Epidermal melanocyte (primary cell): Measurements from ENCODE around the gene XAGE3.
"Not testable (repeated sequence)": the region's sequence is repeated elsewhere in the genome, so short reads cannot be mapped to it uniquely, and the experiment has no call there.

Source experiments
- DNase-seq: peaks from one replicate; pipeline ENCODE4 v3.0.0; 2011; ENCODE audit warnings: low spot score; ENCODE audit not compliant: insufficient read length

XAGE3 gene

DNA sequence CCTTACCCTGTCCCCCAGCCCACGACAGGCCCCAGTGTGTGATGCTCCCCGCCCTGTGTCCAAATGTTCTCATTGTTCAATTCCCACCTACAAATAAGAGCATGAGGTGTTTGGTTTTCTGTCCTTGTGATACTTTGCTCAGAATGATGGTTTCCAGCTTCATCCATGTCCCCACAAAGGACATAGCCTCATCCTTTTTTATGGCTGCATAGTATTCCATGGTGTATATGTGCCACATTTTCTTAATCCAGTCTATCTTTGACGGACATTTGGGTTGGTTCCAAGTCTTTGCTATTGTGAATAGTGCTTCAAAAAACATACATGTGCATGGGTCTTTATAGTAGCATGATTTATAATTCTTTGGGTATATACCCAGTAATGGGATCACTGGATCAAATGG lies 24.3 kb downstream of the XAGE3 start:
- not testable (repeated sequence) for DNase-seq

DNA sequence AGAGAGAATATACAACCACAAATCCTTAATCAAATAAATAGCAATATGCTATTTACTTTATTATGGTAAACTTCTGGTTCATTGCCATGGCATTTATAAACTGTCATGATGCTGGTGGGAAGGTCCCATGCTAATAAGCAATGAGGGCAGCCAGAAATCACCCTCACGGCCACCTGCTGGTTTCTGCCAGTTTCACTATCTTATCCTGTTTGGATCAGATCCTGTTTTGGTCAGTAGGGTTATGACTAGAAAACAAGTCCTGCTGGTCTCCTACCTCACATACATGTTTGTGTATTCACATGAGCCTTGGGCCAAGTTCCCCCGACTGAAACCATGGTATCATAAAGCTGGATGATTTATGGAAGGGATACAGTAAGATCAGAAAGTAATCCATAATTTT lies 28.7 kb downstream of the XAGE3 start:
- no peak for DNase-seq

DNA sequence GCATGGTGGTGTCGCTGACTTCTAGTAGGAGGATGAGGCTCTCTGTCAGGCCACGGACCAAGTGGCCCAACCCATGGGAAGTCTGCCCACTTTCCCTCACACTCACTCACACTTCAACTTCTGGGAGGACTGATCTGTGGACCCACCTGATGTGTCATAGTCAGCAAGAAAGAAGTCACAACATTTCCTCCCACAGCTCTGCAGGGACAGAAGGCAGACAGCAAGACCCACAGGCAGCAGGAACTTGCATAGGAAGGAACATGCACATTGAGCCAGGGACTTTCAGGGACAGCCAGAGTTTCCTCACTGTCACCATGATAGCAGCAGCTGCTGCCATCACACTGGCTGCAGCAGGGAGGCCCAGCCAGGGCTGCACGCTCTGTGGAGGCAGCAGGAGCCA lies 37.3 kb downstream of the XAGE3 start:
- DNase-seq: no peak

DNA sequence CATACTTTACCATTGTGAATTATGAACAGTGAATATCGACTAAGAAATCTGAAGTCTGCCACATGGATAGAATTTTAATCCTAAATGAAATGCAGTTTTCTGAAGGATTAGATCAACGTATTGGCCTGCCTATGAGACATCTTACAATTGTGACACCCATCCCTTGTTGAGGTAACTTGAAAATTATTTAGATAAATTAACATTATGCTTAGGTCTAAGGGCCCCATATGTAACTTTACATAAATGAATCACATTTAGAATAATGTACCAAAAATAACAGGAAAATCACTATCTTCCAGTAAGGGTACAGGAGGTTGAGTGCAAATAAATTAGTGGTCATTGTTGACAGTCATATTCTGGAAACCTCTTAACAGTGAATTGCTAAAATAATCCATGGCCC lies 43.3 kb downstream of the XAGE3 start:
- no peak for DNase-seq

DNA sequence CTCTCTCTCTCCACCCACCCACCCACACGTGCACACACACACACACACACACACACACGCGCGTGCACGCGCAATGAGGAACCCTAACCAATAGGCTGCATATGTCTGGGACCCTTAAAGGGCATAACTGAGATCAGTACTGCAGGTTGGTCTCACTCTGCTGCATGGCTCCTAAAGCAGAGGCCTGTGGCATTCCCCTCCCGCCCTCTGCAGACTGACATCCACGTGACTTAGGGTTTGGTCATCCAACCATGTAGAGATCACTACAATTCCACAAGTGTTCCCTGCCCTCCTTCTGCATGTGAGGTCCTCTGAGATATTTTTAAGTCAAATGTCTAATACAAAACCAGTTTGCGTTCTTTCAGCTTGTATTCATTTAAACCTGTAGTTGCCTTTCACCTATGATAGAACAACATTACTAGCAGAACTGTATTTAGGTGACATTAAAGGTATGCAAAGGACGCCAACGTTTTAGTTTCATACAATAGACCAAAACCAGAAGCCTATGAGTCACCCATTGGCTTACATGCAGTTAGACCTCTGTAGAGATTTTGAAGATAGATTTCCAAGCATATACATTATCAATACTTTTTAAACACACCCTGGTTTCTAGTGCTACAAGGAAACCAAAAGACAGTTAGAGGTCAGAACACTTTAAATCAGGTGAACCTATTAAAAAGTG lies 46.7 kb downstream of the XAGE3 start:
- no peak for DNase-seq

DNA sequence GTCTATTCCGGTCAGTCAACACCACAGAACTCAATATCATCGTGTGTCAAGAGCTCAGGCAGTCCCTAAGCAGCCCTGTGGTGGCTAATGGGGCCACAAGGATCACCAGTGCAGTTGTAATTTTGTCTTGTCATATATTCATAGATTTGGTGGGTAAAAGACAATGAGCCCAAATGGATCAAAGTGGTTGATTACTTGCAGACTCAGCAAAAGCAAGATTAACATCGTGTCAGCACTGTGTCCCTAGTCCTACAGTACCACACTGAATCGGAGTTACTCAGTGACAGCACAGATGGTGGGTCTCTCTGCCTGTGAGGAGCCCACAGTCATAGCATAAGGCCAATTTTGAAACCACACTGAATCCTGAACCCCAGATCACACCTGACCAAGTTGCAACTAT lies 48.1 kb downstream of the XAGE3 start:
- no peak for DNase-seq
